ENCODE results near the gene PROX1.

DNA sequence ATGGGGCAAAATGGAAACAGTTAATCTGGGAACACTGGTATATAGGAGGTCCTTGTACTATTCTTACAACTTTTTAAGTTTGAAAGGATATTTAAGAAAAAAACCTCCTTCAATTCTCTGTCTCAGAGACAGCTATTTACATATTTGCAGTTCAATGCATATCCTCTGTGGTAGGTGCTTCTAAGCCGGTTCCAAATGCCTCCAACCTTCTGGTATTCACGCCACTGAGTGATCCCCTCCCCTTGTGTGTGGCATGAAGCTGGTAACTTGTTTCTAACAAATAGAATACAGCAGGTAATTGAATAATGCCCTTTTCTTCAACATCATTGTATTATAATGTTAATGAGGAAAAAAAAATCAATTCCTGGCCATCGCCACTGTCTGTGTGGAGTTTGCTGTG is 91.2 kb downstream of the PROX1 start:
- no peak for TF ChIP-seq POLR2A (IDR thresholded peaks at IDR 0.05)
- TF ChIP-seq, protein P1, sequence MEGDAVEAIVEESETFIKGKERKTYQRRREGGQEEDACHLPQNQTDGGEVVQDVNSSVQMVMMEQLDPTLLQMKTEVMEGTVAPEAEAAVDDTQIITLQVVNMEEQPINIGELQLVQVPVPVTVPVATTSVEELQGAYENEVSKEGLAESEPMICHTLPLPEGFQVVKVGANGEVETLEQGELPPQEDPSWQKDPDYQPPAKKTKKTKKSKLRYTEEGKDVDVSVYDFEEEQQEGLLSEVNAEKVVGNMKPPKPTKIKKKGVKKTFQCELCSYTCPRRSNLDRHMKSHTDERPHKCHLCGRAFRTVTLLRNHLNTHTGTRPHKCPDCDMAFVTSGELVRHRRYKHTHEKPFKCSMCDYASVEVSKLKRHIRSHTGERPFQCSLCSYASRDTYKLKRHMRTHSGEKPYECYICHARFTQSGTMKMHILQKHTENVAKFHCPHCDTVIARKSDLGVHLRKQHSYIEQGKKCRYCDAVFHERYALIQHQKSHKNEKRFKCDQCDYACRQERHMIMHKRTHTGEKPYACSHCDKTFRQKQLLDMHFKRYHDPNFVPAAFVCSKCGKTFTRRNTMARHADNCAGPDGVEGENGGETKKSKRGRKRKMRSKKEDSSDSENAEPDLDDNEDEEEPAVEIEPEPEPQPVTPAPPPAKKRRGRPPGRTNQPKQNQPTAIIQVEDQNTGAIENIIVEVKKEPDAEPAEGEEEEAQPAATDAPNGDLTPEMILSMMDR (IDR thresholded peaks at IDR 0.05): no peak

Measured in testis (tissue), 2 donors.